ENCODE measurements around the gene MLPH. TPM values are rescaled to one million over a fixed set of nuclear protein-coding genes. Genes with fewer than 3 reads are reported as not detected.

The MLPH gene
- total RNA-seq, 1 donor from 2014 or later, result 423 TPM

DNA sequence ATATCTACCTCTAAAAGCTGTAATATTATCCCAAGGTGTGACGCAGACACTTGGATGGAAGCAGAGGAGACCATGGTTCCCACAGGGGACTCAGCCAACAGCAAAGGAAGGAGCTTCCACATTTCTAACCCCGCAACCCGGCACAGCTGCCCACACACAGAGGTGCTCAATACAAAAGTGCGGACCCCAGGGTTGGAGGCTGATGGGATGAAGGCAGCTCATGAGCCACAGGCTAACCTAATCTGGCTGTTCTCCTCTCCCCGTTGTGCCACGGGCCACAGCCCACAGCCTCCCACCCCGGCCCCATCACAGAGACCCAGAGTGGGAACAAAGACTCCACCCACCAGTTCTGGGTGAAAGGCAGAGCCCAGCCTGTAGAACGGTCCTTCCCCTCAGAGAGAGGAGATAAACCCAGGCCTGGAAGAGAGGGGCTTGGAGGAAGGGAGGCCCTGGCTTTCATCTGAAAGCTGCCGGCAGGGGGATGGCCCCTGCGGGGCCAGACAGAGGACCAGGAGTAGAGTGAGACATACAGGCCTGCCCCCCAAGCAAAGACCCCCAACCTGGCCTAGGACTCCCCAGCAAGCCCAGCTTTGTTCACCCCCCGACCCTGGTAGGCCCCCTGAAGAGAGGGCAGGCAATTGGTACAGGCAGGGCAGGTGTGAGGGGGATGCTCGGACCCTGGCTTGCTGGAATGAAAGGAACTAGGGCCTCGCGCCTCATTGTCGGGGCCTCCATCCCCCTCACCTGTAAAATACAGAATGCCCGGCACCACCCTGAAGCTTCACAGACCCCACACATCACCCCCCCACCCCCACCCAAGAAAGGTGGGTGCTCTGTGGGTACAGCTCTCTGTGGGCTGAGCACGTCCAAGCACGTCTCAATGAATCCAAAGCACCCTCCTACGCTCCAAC, 96.6 kb downstream of the MLPH start:
- H3K4me1 ChIP-seq, result peaks cover 15% of the 10 kb centered on the region
- H3K36me3 ChIP-seq, result no peaks in the 10 kb centered on the region
- no peak overlapping the region for H3K27ac ChIP-seq
- no peaks in the 10 kb centered on the region for H3K27me3 ChIP-seq
- no peak overlapping the region for H3K4me3 ChIP-seq
- no peak for DNase-seq
- intact Hi-C loops (cut with DNase I), result no loop called here
- no peaks in the 10 kb centered on the region for H3K9me3 ChIP-seq
- no peak for ATAC-seq
- no peak for TF ChIP-seq CTCF (IDR thresholded peaks at IDR 0.05)

- H3K4me3 ChIP-seq, result no peak overlapping the region
- H3K9me3 ChIP-seq, result no peaks in the 10 kb centered on the region
- no peak for DNase-seq
- H3K27ac ChIP-seq, result no peak overlapping the region
- intact Hi-C loops (cut with DNase I), result no loop called here
- no peaks in the 10 kb centered on the region for H3K27me3 ChIP-seq
- no peak for TF ChIP-seq CTCF (IDR thresholded peaks at IDR 0.05)
- H3K36me3 ChIP-seq, result no peaks in the 10 kb centered on the region
- peaks cover 15% of the 10 kb centered on the region for H3K4me1 ChIP-seq
- no peak for ATAC-seq
These were observed 98.7 kb downstream of the MLPH start for GRCh38 chr2:237585590-237586221.

GRCh38 chr2:237588044-237588696, 101.1 kb downstream of the MLPH start:
- Histone ChIP-seq H3K27me3 (no peaks in the 10 kb centered on the region), H3K27ac (no peak overlapping the region), H3K4me1 (no peaks in the 10 kb centered on the region), H3K9me3 (no peaks in the 10 kb centered on the region), H3K4me3 (no peak overlapping the region), H3K36me3 (no peaks in the 10 kb centered on the region)
- intact Hi-C loops (cut with DNase I), result no loop called here
- no peak for DNase-seq
- ATAC-seq, result no peak
- no peak for TF ChIP-seq CTCF (IDR thresholded peaks at IDR 0.05)

DNA sequence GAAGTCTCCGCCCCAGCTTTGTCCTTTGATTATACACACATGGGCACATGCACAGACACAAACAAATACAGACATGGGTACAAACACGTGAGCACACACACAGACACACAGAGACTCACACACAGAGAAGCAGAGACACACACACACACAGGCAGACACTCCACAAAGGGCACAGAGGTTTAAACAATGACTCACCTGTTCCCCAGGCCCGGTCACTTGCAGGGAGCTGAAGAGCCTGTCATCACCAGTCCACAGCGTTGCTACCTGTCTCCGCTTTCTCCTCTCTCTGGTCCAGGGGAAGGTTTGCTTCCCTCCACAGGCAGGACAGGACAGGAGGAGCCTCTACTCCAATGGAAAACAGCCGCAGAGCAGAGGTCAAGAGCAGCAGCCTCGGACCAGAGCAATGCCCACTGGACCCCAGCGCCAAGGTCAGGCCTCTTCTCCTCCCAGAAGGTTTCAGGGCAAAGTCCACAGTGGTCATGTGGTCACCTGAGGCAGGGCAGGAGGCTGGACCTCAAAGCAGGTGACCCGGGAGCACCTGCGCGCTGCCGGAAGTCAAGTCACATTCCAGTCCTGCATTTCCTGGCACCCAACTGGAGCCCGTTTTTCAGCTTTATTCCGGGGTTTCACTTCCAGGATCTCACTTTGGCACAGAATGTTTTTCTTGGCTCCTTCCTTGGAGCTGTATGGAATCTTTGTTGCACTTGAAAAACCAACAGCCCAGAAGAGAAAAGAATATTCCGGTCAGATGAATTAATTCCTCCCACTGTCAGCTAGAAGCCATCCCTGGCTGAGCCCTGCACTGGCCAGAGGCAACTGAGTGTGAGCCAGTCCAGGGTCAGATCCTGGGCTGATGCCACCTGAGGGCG, 103.5 kb downstream of the MLPH start, which contains the start of gene RAB17:
TSS of gene RAB17 (minus strand) at position 463 of the 869 bp plus-strand sequence. CDS start 4,580 bp downstream, outside the sequence.
- Histone ChIP-seq H3K27ac (peak within 1 kb of the TSS; percentile 84), H3K4me1 (no peaks in the 10 kb centered on the region), H3K4me3 (peak within 1 kb of the TSS; percentile 41), H3K9me3 (no peaks in the 10 kb centered on the region), H3K27me3 (no peaks in the 10 kb centered on the region), H3K36me3 (no peaks in the 10 kb centered on the region)
- DNase-seq (peak; percentile 86), ATAC-seq (peak; percentile 82)
- no peak for TF ChIP-seq CTCF (IDR thresholded peaks at IDR 0.05)
- intact Hi-C loops (cut with DNase I), result no loop called here
